HEK293 (cell line): ENCODE data around the gene FXYD1.

Source experiments
- BCL11B ChIP-seq: fragments of 450-650 bp; formaldehyde crosslinking; IDR thresholded peaks from 2 replicates; pipeline ENCODE4 v1.5.1; 2016; ENCODE audit warnings: low read depth, missing biosample characterization, missing genetic modification characterization
- GLIS2 ChIP-seq: fragments of 450-650 bp; formaldehyde crosslinking; IDR thresholded peaks from 2 replicates; pipeline ENCODE4 v1.5.1; 2016; ENCODE audit warnings: missing biosample characterization, missing genetic modification characterization
- HOXC10 ChIP-seq: sonication (generic); formaldehyde crosslinking; IDR thresholded peaks from 2 replicates; pipeline ENCODE4 v1.8.1; 2023; ENCODE audit warnings: mild to moderate bottlenecking, missing genetic modification reagents
- KLF1 ChIP-seq: fragments of 450-650 bp; formaldehyde crosslinking; IDR thresholded peaks from 2 replicates; pipeline ENCODE4 v1.5.1; 2016; ENCODE audit warnings: missing biosample characterization, missing genetic modification characterization
- KLF10 ChIP-seq: fragments of 450-650 bp; IDR thresholded peaks from 2 replicates; pipeline ENCODE4 v1.5.1; 2018; ENCODE audit warnings: missing biosample characterization, mild to moderate bottlenecking, missing genetic modification characterization
- KLF9 ChIP-seq: fragments of 450-650 bp; formaldehyde crosslinking; IDR thresholded peaks from 2 replicates; pipeline ENCODE4 v1.5.1; 2016; ENCODE audit warnings: missing biosample characterization, missing genetic modification characterization, low read depth
- MZF1 ChIP-seq: fragments of 450-650 bp; formaldehyde crosslinking; IDR thresholded peaks from 2 replicates; pipeline ENCODE4 v1.5.1; 2017; ENCODE audit warnings: missing biosample characterization, missing genetic modification characterization, borderline replicate concordance
- PATZ1 ChIP-seq: fragments of 450-650 bp; formaldehyde crosslinking; IDR thresholded peaks from 2 replicates; pipeline ENCODE4 v1.5.1; 2016; ENCODE audit warnings: missing biosample characterization, missing genetic modification characterization
- RBAK ChIP-seq: fragments of 450-650 bp; formaldehyde crosslinking; IDR thresholded peaks from 2 replicates; pipeline ENCODE4 v1.5.1; 2016; ENCODE audit warnings: missing biosample characterization, missing genetic modification characterization
- REPIN1 ChIP-seq: fragments of 450-650 bp; formaldehyde crosslinking; IDR thresholded peaks from 2 replicates; pipeline ENCODE4 v1.5.1; 2017; ENCODE audit warnings: missing biosample characterization, missing genetic modification characterization, low read depth
- ZBTB48 ChIP-seq: fragments of 450-650 bp; formaldehyde crosslinking; IDR thresholded peaks from 2 replicates; pipeline ENCODE4 v1.5.1; 2016; ENCODE audit warnings: missing biosample characterization, missing genetic modification characterization
- ZNF146 ChIP-seq: fragments of 450-650 bp; formaldehyde crosslinking; IDR thresholded peaks from 2 replicates; pipeline ENCODE4 v1.5.1; 2016; ENCODE audit warnings: missing biosample characterization, missing genetic modification characterization
- ZNF155 ChIP-seq: fragments of 450-650 bp; formaldehyde crosslinking; IDR thresholded peaks from 2 replicates; pipeline ENCODE4 v1.5.1; 2016; ENCODE audit warnings: missing biosample characterization, missing genetic modification characterization
- ZNF19 ChIP-seq: fragments of 450-650 bp; formaldehyde crosslinking; IDR thresholded peaks from 2 replicates; pipeline ENCODE4; 2016; ENCODE audit warnings: missing biosample characterization, missing genetic modification characterization, low read depth
- ZNF214 ChIP-seq: fragments of 450-650 bp; formaldehyde crosslinking; IDR thresholded peaks from 2 replicates; pipeline ENCODE4 v1.5.1; 2017; ENCODE audit warnings: missing biosample characterization, mild to moderate bottlenecking, missing genetic modification characterization, borderline replicate concordance
- ZNF223 ChIP-seq: fragments of 450-650 bp; formaldehyde crosslinking; IDR thresholded peaks from 2 replicates; pipeline ENCODE4 v1.5.1; 2016; ENCODE audit warnings: missing biosample characterization, missing genetic modification characterization
- ZNF24 ChIP-seq: fragments of 450-650 bp; formaldehyde crosslinking; IDR thresholded peaks from 2 replicates; pipeline ENCODE4 v1.5.1; 2016; ENCODE audit warnings: missing biosample characterization, missing genetic modification characterization
- ZNF311 ChIP-seq: fragments of 450-650 bp; formaldehyde crosslinking; IDR thresholded peaks from 2 replicates; pipeline ENCODE4 v1.5.1; 2017; ENCODE audit warnings: missing biosample characterization, missing genetic modification characterization, borderline replicate concordance
- ZNF350 ChIP-seq: fragments of 450-650 bp; formaldehyde crosslinking; IDR thresholded peaks from 2 replicates; pipeline ENCODE4 v1.5.0; 2017; ENCODE audit warnings: missing biosample characterization, mild to moderate bottlenecking, missing genetic modification characterization
- ZNF544 ChIP-seq: fragments of 450-650 bp; formaldehyde crosslinking; IDR thresholded peaks from 2 replicates; pipeline ENCODE4 v1.5.0; 2017; ENCODE audit warnings: missing biosample characterization, missing genetic modification characterization
- ZNF561 ChIP-seq: fragments of 450-650 bp; IDR thresholded peaks from 2 replicates; pipeline ENCODE4 v1.5.1; 2018; ENCODE audit warnings: missing biosample characterization, missing genetic modification characterization, borderline replicate concordance
- ZNF596 ChIP-seq: fragments of 450-650 bp; IDR thresholded peaks from 2 replicates; pipeline ENCODE4 v1.5.0; 2018; ENCODE audit warnings: missing biosample characterization, mild to moderate bottlenecking, missing genetic modification characterization, moderate library complexity
- ZNF623 ChIP-seq: fragments of 450-650 bp; formaldehyde crosslinking; IDR thresholded peaks from 2 replicates; pipeline ENCODE4 v1.5.1; 2016; ENCODE audit warnings: missing biosample characterization, missing genetic modification characterization
- ZSCAN4 ChIP-seq: fragments of 450-650 bp; formaldehyde crosslinking; IDR thresholded peaks from 2 replicates; pipeline ENCODE4 v1.5.1; 2017; ENCODE audit warnings: missing biosample characterization, missing genetic modification characterization
- TF ChIP-seq, protein P1 (sequence below): fragments of 450-650 bp; formaldehyde crosslinking; conservative IDR thresholded peaks from 2 replicates; pipeline ENCODE4 v1.5.1; 2016; ENCODE audit warnings: low read depth, missing biosample characterization, missing genetic modification characterization
- TF ChIP-seq, protein P2 (sequence below): fragments of 450-650 bp; formaldehyde crosslinking; IDR thresholded peaks from 2 replicates; pipeline ENCODE4 v1.5.1; 2016; ENCODE audit warnings: missing biosample characterization, missing genetic modification characterization
- TF ChIP-seq, protein P3 (sequence below): fragments of 450-650 bp; formaldehyde crosslinking; IDR thresholded peaks from 2 replicates; pipeline ENCODE4 v1.5.1; 2016; ENCODE audit warnings: missing biosample characterization, missing genetic modification characterization
- TF ChIP-seq, protein P4 (sequence below): fragments of 450-650 bp; formaldehyde crosslinking; IDR thresholded peaks from 2 replicates; pipeline ENCODE4 v1.5.1; 2016; ENCODE audit warnings: missing biosample characterization, missing genetic modification characterization

Gene FXYD1

GRCh38 chr19:35124098-35125060 lies 14.2 kb upstream of the FXYD1 start (continued):
- TF ChIP-seq ZSCAN4 (tag by site-specific recombination), result no peak
- no peak for TF ChIP-seq ZNF19 (tag by site-specific recombination)
- no peak for TF ChIP-seq ZNF146 (tag by site-specific recombination)
- no peak for TF ChIP-seq KLF9 (tag by site-specific recombination)
- peak; percentile 95 for TF ChIP-seq GLIS2 (tag by site-specific recombination)
- TF ChIP-seq ZNF561 (tag by site-specific recombination), result no peak
- TF ChIP-seq, protein P1, sequence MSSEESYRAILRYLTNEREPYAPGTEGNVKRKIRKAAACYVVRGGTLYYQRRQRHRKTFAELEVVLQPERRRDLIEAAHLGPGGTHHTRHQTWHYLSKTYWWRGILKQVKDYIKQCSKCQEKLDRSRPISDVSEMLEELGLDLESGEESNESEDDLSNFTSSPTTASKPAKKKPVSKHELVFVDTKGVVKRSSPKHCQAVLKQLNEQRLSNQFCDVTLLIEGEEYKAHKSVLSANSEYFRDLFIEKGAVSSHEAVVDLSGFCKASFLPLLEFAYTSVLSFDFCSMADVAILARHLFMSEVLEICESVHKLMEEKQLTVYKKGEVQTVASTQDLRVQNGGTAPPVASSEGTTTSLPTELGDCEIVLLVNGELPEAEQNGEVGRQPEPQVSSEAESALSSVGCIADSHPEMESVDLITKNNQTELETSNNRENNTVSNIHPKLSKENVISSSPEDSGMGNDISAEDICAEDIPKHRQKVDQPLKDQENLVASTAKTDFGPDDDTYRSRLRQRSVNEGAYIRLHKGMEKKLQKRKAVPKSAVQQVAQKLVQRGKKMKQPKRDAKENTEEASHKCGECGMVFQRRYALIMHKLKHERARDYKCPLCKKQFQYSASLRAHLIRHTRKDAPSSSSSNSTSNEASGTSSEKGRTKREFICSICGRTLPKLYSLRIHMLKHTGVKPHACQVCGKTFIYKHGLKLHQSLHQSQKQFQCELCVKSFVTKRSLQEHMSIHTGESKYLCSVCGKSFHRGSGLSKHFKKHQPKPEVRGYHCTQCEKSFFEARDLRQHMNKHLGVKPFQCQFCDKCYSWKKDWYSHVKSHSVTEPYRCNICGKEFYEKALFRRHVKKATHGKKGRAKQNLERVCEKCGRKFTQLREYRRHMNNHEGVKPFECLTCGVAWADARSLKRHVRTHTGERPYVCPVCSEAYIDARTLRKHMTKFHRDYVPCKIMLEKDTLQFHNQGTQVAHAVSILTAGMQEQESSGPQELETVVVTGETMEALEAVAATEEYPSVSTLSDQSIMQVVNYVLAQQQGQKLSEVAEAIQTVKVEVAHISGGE (tag by site-specific recombination), result no peak
- TF ChIP-seq ZNF214 (tag by site-specific recombination), result no peak
- peak; percentile 98 for TF ChIP-seq ZBTB48
- peak; percentile 89 for TF ChIP-seq PATZ1
- TF ChIP-seq ZNF155, result no peak
- no peak for TF ChIP-seq ZNF596 (tag by site-specific recombination)
- TF ChIP-seq ZNF544 (tag by site-specific recombination), result no peak
- no peak for TF ChIP-seq BCL11B (tag by site-specific recombination)
- no peak for TF ChIP-seq ZNF311
- TF ChIP-seq, protein P2, sequence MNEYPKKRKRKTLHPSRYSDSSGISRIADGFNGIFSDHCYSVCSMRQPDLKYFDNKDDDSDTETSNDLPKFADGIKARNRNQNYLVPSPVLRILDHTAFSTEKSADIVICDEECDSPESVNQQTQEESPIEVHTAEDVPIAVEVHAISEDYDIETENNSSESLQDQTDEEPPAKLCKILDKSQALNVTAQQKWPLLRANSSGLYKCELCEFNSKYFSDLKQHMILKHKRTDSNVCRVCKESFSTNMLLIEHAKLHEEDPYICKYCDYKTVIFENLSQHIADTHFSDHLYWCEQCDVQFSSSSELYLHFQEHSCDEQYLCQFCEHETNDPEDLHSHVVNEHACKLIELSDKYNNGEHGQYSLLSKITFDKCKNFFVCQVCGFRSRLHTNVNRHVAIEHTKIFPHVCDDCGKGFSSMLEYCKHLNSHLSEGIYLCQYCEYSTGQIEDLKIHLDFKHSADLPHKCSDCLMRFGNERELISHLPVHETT (tag by site-specific recombination), result no peak
- TF ChIP-seq HOXC10 (CRISPR knock-in tag), result no peak
- TF ChIP-seq, protein P3, sequence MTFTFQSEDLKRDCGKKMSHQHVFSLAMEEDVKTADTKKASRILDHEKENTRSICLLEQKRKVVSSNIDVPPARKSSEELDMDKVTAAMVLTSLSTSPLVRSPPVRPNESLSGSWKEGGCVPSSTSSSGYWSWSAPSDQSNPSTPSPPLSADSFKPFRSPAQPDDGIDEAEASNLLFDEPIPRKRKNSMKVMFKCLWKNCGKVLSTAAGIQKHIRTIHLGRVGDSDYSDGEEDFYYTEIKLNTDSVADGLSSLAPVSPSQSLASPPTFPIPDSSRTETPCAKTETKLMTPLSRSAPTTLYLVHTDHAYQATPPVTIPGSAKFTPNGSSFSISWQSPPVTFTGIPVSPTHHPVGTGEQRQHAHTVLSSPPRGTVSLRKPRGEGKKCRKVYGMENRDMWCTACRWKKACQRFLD (tag by site-specific recombination), result no peak
- no peak for TF ChIP-seq KLF10
- no peak for TF ChIP-seq ZNF623 (tag by site-specific recombination)
- TF ChIP-seq MZF1 (tag by site-specific recombination), result no peak
- no peak for TF ChIP-seq RBAK (tag by site-specific recombination)
- no peak for TF ChIP-seq ZNF223
- peak; percentile 51; the same call in 1 of the 2 replicates for TF ChIP-seq KLF1 (tag by site-specific recombination)
- TF ChIP-seq ZNF24, result no peak
- TF ChIP-seq, protein P4, sequence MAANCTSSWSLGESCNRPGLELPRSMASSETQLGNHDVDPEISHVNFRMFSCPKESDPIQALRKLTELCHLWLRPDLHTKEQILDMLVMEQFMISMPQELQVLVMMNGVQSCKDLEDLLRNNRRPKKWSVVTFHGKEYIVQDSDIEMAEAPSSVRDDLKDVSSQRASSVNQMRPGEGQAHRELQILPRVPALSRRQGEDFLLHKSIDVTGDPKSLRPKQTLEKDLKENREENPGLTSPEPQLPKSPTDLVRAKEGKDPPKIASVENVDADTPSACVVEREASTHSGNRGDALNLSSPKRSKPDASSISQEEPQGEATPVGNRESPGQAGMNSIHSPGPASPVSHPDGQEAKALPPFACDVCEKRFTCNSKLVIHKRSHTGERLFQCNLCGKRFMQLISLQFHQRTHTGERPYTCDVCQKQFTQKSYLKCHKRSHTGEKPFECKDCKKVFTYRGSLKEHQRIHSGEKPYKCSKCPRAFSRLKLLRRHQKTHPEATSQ (tag by site-specific recombination), result peak; percentile 35; the same call in 1 of the 2 replicates
- TF ChIP-seq REPIN1 (tag by site-specific recombination), result no peak; the same call in 1 of the 2 replicates
- no peak for TF ChIP-seq ZNF350 (tag by site-specific recombination)
